SK-N-MC (cell line): Measurements from ENCODE around the gene MROH8.

ENCODE experiments used
- FOXP2 ChIP-seq: optimal IDR thresholded peaks from 2 replicates; pipeline ENCODE3; 2011; ENCODE audit warnings: mild to moderate bottlenecking, moderate library complexity; ENCODE audit not compliant: insufficient read depth; ENCODE audit errors: extremely low read length, control extremely low read depth
- POLR2AphosphoS5 ChIP-seq: IDR thresholded peaks from 2 replicates; pipeline ENCODE4 v1.6.1; 2012; ENCODE audit warnings: mild to moderate bottlenecking, low read depth, low read length, borderline replicate concordance

- TF ChIP-seq FOXP2 (no peak), POLR2AphosphoS5 (no peak)
Observed at GRCh38 chr20:37166867-37167266, 12.5 kb downstream of the MROH8 start.
